Sigmoid colon (tissue), 4 donors: Measurements from ENCODE around the gene SLC39A2.

Source experiments
- CTCF ChIP-seq, 4 experiments: fragments of 450-650 bp in 3 of 4; fragments of 200-600 bp in 1 of 4; IDR thresholded peaks; one replicate each; pipeline ENCODE4 v1.5.1; 2016 to 2019; ENCODE audit warnings: antibody characterized with exemption in 4 of 4, mild to moderate bottlenecking in 3 of 4, moderate library complexity in 2 of 4
- EP300 ChIP-seq, 4 donors: sonication (generic); formaldehyde crosslinking; IDR thresholded peaks; one replicate each; pipeline ENCODE4 v1.6.1; 2017; ENCODE audit warnings: antibody characterized with exemption in 4 of 4
- POLR2A ChIP-seq, 2 donors: fragments of 450-650 bp; IDR thresholded peaks; one replicate each; pipeline ENCODE4 v1.6.1; 2016; ENCODE audit warnings: antibody characterized with exemption in 2 of 2, mild to moderate bottlenecking in 2 of 2, moderate library complexity in 2 of 2
- POLR2AphosphoS5 ChIP-seq, 4 donors: sonication (generic); formaldehyde crosslinking; IDR thresholded peaks; one replicate each; pipeline ENCODE4 v1.6.1; 2017; ENCODE audit warnings: antibody characterized with exemption in 4 of 4

- TF ChIP-seq CTCF (IDR thresholded peaks at IDR 0.05) (no peak), POLR2A (IDR thresholded peaks at IDR 0.05) (no peak), POLR2AphosphoS5 (IDR thresholded peaks at IDR 0.05) (no peak), EP300 (IDR thresholded peaks at IDR 0.05) (no peak)
Measured at GRCh38 chr14:21048638-21049037, 49.5 kb downstream of the SLC39A2 start.
